Stimulated activated CD8-positive, alpha-beta memory T cell treated with anti-CD3 and anti-CD28 coated beads, Interleukin-4, amount 100 ng/mL, for 4 hours (primary cell): Measurements from ENCODE around the gene PPARA.

ENCODE experiments used
- DNase-seq, 2 donors: peaks; one replicate each; pipeline ENCODE4 v3.0.0-alpha.2; 2020; ENCODE audit warnings: low read depth in 2 of 2, low spot score in 1 of 2

Gene PPARA

GRCh38 chr22:46290121-46290842 lies 140.0 kb downstream of the PPARA start:
- no peak for DNase-seq

- DNase-seq = no peak
These were observed 140.8 kb downstream of the PPARA start for GRCh38 chr22:46290843-46291785.

DNA sequence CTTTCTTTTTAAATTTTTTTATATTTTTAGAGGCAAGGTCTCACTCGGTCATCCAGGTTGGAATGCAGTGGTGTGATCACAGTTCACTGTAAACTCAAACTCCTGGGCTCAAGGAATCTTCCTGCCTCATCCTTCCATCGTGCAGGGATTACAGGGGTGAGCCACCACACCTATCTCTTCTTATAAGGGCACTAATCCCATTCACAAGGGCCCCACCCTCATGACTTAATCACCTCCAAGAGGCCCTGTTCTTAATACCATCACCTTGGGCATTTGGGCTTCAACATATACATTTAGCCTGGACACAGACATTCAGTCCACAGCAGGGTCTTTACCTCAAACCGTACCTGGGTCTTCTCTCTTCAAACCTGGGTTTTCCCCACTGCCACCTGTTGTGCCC lies 141.8 kb downstream of the PPARA start:
- no peak for DNase-seq

DNA sequence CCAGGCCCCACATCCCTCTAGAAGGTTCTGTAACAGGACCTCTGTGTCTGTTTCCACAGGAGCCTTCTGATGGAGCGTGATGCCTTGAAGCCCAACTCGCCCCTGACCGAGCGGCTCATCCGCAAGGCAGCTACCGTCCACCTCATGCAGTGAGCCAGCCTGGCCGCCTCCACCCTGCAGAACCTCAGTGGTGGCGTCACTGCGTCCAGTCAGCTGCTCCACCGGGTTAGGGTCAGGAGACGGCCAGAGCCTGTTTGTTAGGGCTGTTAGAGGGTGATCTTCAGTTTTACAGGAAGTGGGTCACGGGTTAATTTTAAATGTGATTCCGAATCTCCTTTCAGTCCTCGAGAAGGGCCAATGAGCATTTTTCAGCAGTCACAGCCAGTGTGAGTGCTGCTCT lies 142.4 kb downstream of the PPARA start:
- DNase-seq = no peak
